Measurements from ENCODE around the gene ISYNA1. TPM values are rescaled to one million over a fixed set of nuclear protein-coding genes. Genes with fewer than 3 reads are reported as not detected.

ISYNA1 gene
- total RNA-seq, 1 donor from 2014 or later = 111 TPM

GRCh38 chr19:18481505-18482222 lies 43.7 kb upstream of the ISYNA1 start:
- peaks cover 22% of the 10 kb centered on the region for H3K9me3 Mint-ChIP-seq (ENCODE audit: unreplicated experiment)
- TF ChIP-seq CTCF (IDR thresholded peaks at IDR 0.05; ENCODE audit: partially characterized antibody, unreplicated experiment) = no peak

GRCh38 chr19:18480006-18480691 lies 42.2 kb upstream of the ISYNA1 start:
- H3K27me3 Mint-ChIP-seq (ENCODE audit: unreplicated experiment) = peaks cover 26% of the 10 kb centered on the region
- peak overlapping the region; percentile 46 for H3K4me3 Mint-ChIP-seq (ENCODE audit: unreplicated experiment)
- peak overlapping the region; percentile 82 for H3K27ac Mint-ChIP-seq (ENCODE audit: unreplicated experiment)
- H3K9me3 Mint-ChIP-seq (ENCODE audit: unreplicated experiment) = peaks cover 22% of the 10 kb centered on the region
- peaks cover 41% of the 10 kb centered on the region for H3K4me1 Mint-ChIP-seq (ENCODE audit: low read depth, unreplicated experiment)
- no peak for TF ChIP-seq CTCF (IDR thresholded peaks at IDR 0.05; ENCODE audit: partially characterized antibody, unreplicated experiment)
- DNase-seq = no peak
- peaks cover 11% of the 10 kb centered on the region for H3K36me3 Mint-ChIP-seq (ENCODE audit: unreplicated experiment)

More at GRCh38 chr19:18481505-18482222, 43.7 kb upstream of the ISYNA1 start:
- no peak overlapping the region for H3K4me3 Mint-ChIP-seq (ENCODE audit: unreplicated experiment)
- no peak for DNase-seq
- H3K27me3 Mint-ChIP-seq (ENCODE audit: unreplicated experiment) = peaks cover 23% of the 10 kb centered on the region
- no peak overlapping the region for H3K27ac Mint-ChIP-seq (ENCODE audit: unreplicated experiment)
- peaks cover 43% of the 10 kb centered on the region for H3K4me1 Mint-ChIP-seq (ENCODE audit: low read depth, unreplicated experiment)
- peaks cover 5% of the 10 kb centered on the region for H3K36me3 Mint-ChIP-seq (ENCODE audit: unreplicated experiment)

- DNase-seq = no peak
- H3K4me3 Mint-ChIP-seq (ENCODE audit: unreplicated experiment) = peak overlapping the region; percentile 38
- peaks cover 41% of the 10 kb centered on the region for H3K4me1 Mint-ChIP-seq (ENCODE audit: low read depth, unreplicated experiment)
- peaks cover 24% of the 10 kb centered on the region for H3K27me3 Mint-ChIP-seq (ENCODE audit: unreplicated experiment)
- no peak for TF ChIP-seq CTCF (IDR thresholded peaks at IDR 0.05; ENCODE audit: partially characterized antibody, unreplicated experiment)
- H3K27ac Mint-ChIP-seq (ENCODE audit: unreplicated experiment) = peak overlapping the region; percentile 64
- H3K36me3 Mint-ChIP-seq (ENCODE audit: unreplicated experiment) = peaks cover 11% of the 10 kb centered on the region
- H3K9me3 Mint-ChIP-seq (ENCODE audit: unreplicated experiment) = peaks cover 20% of the 10 kb centered on the region
Measured at GRCh38 chr19:18478545-18479311, 40.8 kb upstream of the ISYNA1 start.

- H3K4me1 Mint-ChIP-seq (ENCODE audit: low read depth, unreplicated experiment) = peaks cover 35% of the 10 kb centered on the region
- DNase-seq = peak; percentile 74
- peak overlapping the region; percentile 65 for H3K4me3 Mint-ChIP-seq (ENCODE audit: unreplicated experiment)
- no peak for TF ChIP-seq CTCF (IDR thresholded peaks at IDR 0.05; ENCODE audit: partially characterized antibody, unreplicated experiment)
- peaks cover 11% of the 10 kb centered on the region for H3K36me3 Mint-ChIP-seq (ENCODE audit: unreplicated experiment)
- H3K27ac Mint-ChIP-seq (ENCODE audit: unreplicated experiment) = peak overlapping the region; percentile 93
- peaks cover 23% of the 10 kb centered on the region for H3K27me3 Mint-ChIP-seq (ENCODE audit: unreplicated experiment)
- peaks cover 20% of the 10 kb centered on the region for H3K9me3 Mint-ChIP-seq (ENCODE audit: unreplicated experiment)
Measured at GRCh38 chr19:18477974-18478373, 40.0 kb upstream of the ISYNA1 start.
